Effector memory CD4-positive, alpha-beta T cell (primary cell): Measurements from ENCODE around the gene TRHDE.
"Not testable (repeated sequence)": the region's sequence is repeated elsewhere in the genome, so short reads cannot be mapped to it uniquely, and the experiment has no call there.

Experiments
- DNase-seq, 3 donors: peaks; one replicate each; pipeline ENCODE4 v3.0.0-alpha.2; 2020
- H3K27ac ChIP-seq: 2 replicates; pipeline ENCODE4 v1.7.0; 2013; ENCODE audit warnings: mild to moderate bottlenecking, low read length, moderate library complexity; ENCODE audit not compliant: insufficient read depth, poor library complexity, severe bottlenecking
- H3K27me3 ChIP-seq: replicated peaks from 2 replicates; pipeline ENCODE4 v1.7.0; 2013; ENCODE audit warnings: mild to moderate bottlenecking, low read length; ENCODE audit not compliant: insufficient read depth, control insufficient read depth, poor library complexity, severe bottlenecking
- H3K36me3 ChIP-seq: 2 replicates; pipeline ENCODE4 v1.7.0; 2013; ENCODE audit warnings: mild to moderate bottlenecking, low read length, moderate library complexity; ENCODE audit not compliant: control insufficient read depth, insufficient read depth
- H3K4me1 ChIP-seq: 2 replicates; pipeline ENCODE4 v1.7.0; 2013; ENCODE audit warnings: low read length, mild to moderate bottlenecking; ENCODE audit not compliant: control insufficient read depth, insufficient read depth, poor library complexity, severe bottlenecking
- H3K4me3 ChIP-seq: 2 replicates; pipeline ENCODE4 v1.7.0; 2013; ENCODE audit warnings: low read length, low read depth, mild to moderate bottlenecking; ENCODE audit not compliant: insufficient read depth, poor library complexity, severe bottlenecking
- H3K9me3 ChIP-seq: 2 replicates; pipeline ENCODE4 v1.7.0; 2013; ENCODE audit warnings: mild to moderate bottlenecking, low read length, moderate library complexity; ENCODE audit not compliant: control insufficient read depth

Gene TRHDE

GRCh38 chr12:72676556-72676955 lies 404.4 kb downstream of the TRHDE start:
- H3K36me3 ChIP-seq: no peaks in the 10 kb centered on the region
- no peaks in the 10 kb centered on the region for H3K27me3 ChIP-seq
- H3K9me3 ChIP-seq: no peaks in the 10 kb centered on the region
- no peak overlapping the region for H3K4me3 ChIP-seq
- no peaks in the 10 kb centered on the region for H3K4me1 ChIP-seq
- no peak for DNase-seq
- no peak overlapping the region for H3K27ac ChIP-seq

- Histone ChIP-seq H3K4me3 (no peak overlapping the region), H3K27ac (no peak overlapping the region), H3K27me3 (no peaks in the 10 kb centered on the region), H3K4me1 (no peaks in the 10 kb centered on the region), H3K36me3 (no peaks in the 10 kb centered on the region), H3K9me3 (no peaks in the 10 kb centered on the region)
- DNase-seq: no peak
These were observed 405.0 kb downstream of the TRHDE start for GRCh38 chr12:72677139-72677538.

- H3K4me1 ChIP-seq: no peaks in the 10 kb centered on the region
- H3K27me3 ChIP-seq: no peaks in the 10 kb centered on the region
- H3K4me3 ChIP-seq: no peak overlapping the region
- no peaks in the 10 kb centered on the region for H3K9me3 ChIP-seq
- no peak overlapping the region for H3K27ac ChIP-seq
- no peaks in the 10 kb centered on the region for H3K36me3 ChIP-seq
- no peak for DNase-seq
These were observed 405.7 kb downstream of the TRHDE start for GRCh38 chr12:72677846-72678245.

- no peak for DNase-seq
- Histone ChIP-seq H3K36me3 (no peaks in the 10 kb centered on the region), H3K4me1 (no peaks in the 10 kb centered on the region), H3K27ac (no peak overlapping the region), H3K4me3 (no peak overlapping the region), H3K9me3 (no peaks in the 10 kb centered on the region), H3K27me3 (no peaks in the 10 kb centered on the region)
These were observed 407.1 kb downstream of the TRHDE start for GRCh38 chr12:72679147-72679757.

GRCh38 chr12:72681028-72681427 lies 408.9 kb downstream of the TRHDE start:
- Histone ChIP-seq H3K4me1 (no peaks in the 10 kb centered on the region), H3K27ac (no peak overlapping the region), H3K27me3 (no peaks in the 10 kb centered on the region), H3K4me3 (no peak overlapping the region), H3K36me3 (no peaks in the 10 kb centered on the region), H3K9me3 (no peaks in the 10 kb centered on the region)
- DNase-seq: no peak

GRCh38 chr12:72684491-72684890 lies 412.3 kb downstream of the TRHDE start:
- no peaks in the 10 kb centered on the region for H3K27me3 ChIP-seq
- no peaks in the 10 kb centered on the region for H3K4me1 ChIP-seq
- DNase-seq: no peak
- H3K9me3 ChIP-seq: no peaks in the 10 kb centered on the region
- no peaks in the 10 kb centered on the region for H3K36me3 ChIP-seq
- H3K4me3 ChIP-seq: no peak overlapping the region
- H3K27ac ChIP-seq: no peak overlapping the region

GRCh38 chr12:72692338-72692737 lies 420.2 kb downstream of the TRHDE start:
- no peaks in the 10 kb centered on the region for H3K27me3 ChIP-seq

GRCh38 chr12:72694193-72694592 lies 422.0 kb downstream of the TRHDE start:
- H3K27ac ChIP-seq: no peak overlapping the region
- H3K4me3 ChIP-seq: no peak overlapping the region
- H3K36me3 ChIP-seq: no peaks in the 10 kb centered on the region
- no peak for DNase-seq
- no peaks in the 10 kb centered on the region for H3K9me3 ChIP-seq
- H3K27me3 ChIP-seq: no peaks in the 10 kb centered on the region
- no peaks in the 10 kb centered on the region for H3K4me1 ChIP-seq

More at GRCh38 chr12:72692338-72692737, 420.2 kb downstream of the TRHDE start:
- DNase-seq: no peak
- no peaks in the 10 kb centered on the region for H3K4me1 ChIP-seq
- no peak overlapping the region for H3K4me3 ChIP-seq
- H3K36me3 ChIP-seq: no peaks in the 10 kb centered on the region
- no peak overlapping the region for H3K27ac ChIP-seq
- no peaks in the 10 kb centered on the region for H3K9me3 ChIP-seq

GRCh38 chr12:72699362-72699761 lies 427.2 kb downstream of the TRHDE start:
- DNase-seq: no peak
- Histone ChIP-seq H3K27ac (no peak overlapping the region), H3K9me3 (no peaks in the 10 kb centered on the region), H3K27me3 (no peaks in the 10 kb centered on the region), H3K4me1 (no peaks in the 10 kb centered on the region), H3K36me3 (no peaks in the 10 kb centered on the region), H3K4me3 (no peak overlapping the region)

- not testable (repeated sequence) for H3K4me1 ChIP-seq, H3K27ac ChIP-seq, H3K4me3 ChIP-seq, H3K27me3 ChIP-seq, DNase-seq, H3K36me3 ChIP-seq, H3K9me3 ChIP-seq
These were observed 439.9 kb downstream of the TRHDE start for GRCh38 chr12:72712025-72712424.
